ENCODE measurements around the gene BAX.

BAX gene

GRCh38 chr19:48985711-48986110 lies 31.0 kb downstream of the BAX start:
- no peak for DNase-seq (ENCODE audit: low spot score)

GRCh38 chr19:48986211-48986610 lies 31.5 kb downstream of the BAX start:
- no peak for DNase-seq (ENCODE audit: low spot score)

GRCh38 chr19:48987323-48987722 lies 32.6 kb downstream of the BAX start:
- DNase-seq (ENCODE audit: low spot score) = no peak

GRCh38 chr19:48988286-48988685 lies 33.6 kb downstream of the BAX start:
- DNase-seq (ENCODE audit: low spot score) = no peak

GRCh38 chr19:48988860-48989259 lies 34.2 kb downstream of the BAX start:
- DNase-seq (ENCODE audit: low spot score) = no peak

GRCh38 chr19:48989701-48990291 lies 35.1 kb downstream of the BAX start:
- DNase-seq (ENCODE audit: low spot score) = no peak

- DNase-seq (ENCODE audit: low spot score) = no peak
These were observed 35.7 kb downstream of the BAX start for GRCh38 chr19:48990400-48990799.

DNA sequence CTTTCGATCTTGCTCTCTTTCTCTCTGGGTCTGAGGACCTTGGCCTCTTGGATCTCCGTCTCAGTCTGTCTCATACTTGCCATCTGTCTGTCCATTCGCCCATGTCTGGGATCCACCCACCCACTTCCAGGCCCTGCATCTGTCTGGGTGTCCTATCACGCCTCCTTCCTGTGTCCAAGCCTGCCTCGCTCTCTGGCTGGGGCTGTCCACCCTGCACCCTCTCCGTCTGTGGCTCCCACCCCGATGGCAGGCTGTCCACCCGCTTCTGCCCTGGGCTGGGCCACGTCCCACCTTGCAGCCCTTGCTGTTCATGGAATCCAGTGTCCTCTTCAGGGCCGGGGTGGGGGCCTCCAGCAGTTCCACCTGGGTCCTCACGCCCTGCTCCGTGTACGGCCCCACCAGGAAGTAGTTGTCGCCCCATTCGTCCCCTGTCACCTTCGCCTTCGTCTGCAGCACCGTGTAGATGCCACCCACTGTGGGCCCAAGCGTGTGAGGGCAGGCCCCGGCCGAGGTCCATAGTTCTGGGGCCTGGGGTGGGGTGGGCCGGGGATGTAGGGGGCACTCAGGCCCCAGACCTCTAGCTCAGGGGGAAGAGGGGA lies 36.4 kb downstream of the BAX start:
- no peak for DNase-seq (ENCODE audit: low spot score)

DNA sequence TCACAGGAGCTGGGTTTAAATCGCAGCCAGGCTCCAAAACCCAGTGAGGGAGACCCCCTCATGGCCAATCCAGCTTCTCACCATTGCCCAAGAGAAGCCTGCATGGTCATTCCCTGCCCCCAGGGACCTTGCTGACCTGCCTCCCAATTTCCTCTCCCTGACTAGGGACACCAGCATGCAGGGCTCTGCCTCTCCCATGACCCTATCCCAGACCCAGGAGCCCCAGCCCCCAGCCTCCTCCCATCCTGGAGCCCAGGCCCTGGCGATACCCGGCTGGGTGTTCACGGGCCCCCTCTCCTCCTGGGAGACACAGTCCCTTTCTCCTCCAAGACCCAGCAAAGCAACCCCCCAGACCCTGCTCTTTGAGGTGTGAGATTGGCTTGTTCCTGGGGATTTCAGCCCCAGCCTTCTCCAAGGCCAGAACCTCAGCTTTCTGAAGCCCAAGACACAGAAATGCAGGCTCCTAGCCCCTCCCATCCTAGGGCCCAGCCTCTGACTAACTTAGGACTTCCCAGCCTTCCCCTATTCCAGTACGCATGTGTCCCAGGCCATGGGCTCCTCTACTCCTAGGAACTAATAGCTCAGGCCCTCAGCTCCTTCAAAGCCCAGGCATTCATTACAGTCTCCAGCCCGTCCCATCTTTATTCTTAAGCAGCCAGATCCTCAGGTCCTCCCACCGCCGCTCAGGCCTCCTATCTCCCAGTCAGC lies 37.4 kb downstream of the BAX start:
- DNase-seq (ENCODE audit: low spot score) = no peak

- DNase-seq (ENCODE audit: low spot score) = peak; percentile 15
These were observed 38.0 kb downstream of the BAX start for GRCh38 chr19:48992581-48993174.

DNA sequence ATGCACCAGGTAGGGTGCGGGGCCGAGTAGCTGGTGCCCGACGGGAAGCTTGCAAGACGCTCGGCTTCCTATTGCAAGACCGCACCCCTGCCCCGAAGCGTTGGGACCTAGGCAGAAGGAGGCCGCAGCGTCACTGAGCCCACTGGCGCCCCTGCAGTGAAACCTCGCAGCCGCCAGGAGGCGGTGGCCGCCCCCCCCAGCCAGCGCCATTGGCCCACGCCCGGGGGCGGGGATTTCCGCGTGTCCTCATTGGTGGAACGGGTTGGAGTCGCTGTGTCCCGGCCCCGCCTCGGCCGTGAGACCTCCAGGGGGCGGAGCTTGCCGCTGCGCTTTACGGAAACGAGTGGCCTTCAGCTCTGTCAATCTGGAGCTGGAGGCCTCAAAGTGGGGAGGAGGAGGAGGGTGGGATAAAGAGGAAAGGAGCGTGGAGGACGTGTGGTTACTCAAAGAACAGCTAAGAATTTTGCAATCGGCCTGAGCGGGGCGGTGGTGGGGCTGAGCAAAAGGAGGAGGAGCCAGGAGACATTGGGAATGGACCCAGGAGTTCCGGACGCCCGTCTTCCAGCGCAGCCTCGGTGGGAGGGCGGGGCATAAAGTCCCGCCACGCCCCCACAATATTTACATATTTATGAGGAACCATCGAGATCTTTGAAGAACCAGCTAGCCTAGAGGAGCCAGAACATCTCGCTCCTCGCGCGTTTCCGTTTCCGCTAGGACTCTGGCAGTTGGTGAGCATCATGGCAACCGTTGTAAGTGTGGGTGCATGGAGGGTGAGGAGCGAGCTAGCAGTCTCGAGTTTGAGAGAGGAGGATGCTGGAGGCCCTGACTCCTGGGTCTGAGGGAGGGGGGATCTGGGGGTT lies 38.7 kb downstream of the BAX start, which contains the start of the genes GYS1 and RUVBL2:
TSS of gene GYS1 (minus strand) at position 135 of the 860 bp plus-strand sequence. CDS start 197 bp downstream, outside the sequence.
TSS of gene RUVBL2 (plus strand) at position 713 of the 860 bp plus-strand sequence. CDS start at position 738, 25 bp downstream.
- peak; percentile 100 for DNase-seq (ENCODE audit: low spot score)

GRCh38 chr19:48994035-48994386 lies 39.3 kb downstream of the BAX start:
- DNase-seq (ENCODE audit: low spot score) = no peak

GRCh38 chr19:48997972-48998371 lies 43.3 kb downstream of the BAX start:
- peak; percentile 64 for DNase-seq (ENCODE audit: low spot score)

- peak; percentile 58 for DNase-seq (ENCODE audit: low spot score)
These were observed 45.0 kb downstream of the BAX start for GRCh38 chr19:48999481-49000325.

GRCh38 chr19:49004133-49004532 lies 49.5 kb downstream of the BAX start:
- DNase-seq (ENCODE audit: low spot score) = no peak

GRCh38 chr19:49004964-49005614 lies 50.4 kb downstream of the BAX start:
- no peak for DNase-seq (ENCODE audit: low spot score)

DNA sequence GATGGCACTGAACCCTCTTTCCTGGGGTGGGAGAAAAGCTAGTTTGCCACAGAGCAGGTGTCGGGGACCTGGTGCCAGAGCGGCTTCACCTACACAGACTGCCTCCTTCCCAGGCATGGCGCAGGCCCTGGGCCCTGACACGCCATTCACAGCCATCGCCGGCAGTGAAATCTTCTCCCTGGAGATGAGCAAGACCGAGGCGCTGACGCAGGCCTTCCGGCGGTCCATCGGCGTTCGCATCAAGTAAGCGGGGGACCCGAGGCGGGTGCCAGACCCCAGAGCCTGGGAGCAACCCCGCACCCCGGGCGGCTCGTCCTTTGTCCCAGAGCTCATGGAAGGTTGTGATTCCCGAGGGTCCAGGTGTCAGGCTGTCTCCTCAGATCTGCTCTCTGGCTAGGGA lies 52.2 kb downstream of the BAX start:
- no peak for DNase-seq (ENCODE audit: low spot score)

DNA sequence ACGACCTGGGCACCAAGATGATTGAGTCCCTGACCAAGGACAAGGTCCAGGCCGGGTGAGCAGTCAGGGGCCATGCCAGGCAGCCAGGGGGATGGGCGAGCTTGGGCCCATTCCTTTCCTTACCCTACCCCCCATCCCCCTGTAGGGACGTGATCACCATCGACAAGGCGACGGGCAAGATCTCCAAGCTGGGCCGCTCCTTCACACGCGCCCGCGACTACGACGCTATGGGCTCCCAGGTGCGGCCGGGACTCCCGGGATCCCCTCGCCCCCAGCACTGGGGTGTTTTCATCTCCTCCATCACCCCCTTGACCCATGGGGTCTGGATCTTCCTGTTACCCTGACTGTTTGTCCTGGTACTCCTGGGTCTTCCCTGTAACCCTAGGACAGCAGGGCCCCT lies 55.2 kb downstream of the BAX start:
- no peak for DNase-seq (ENCODE audit: low spot score)

GRCh38 chr19:49010453-49010852 lies 55.8 kb downstream of the BAX start:
- no peak for DNase-seq (ENCODE audit: low spot score)

- no peak for DNase-seq (ENCODE audit: low spot score)
These were observed 56.5 kb downstream of the BAX start for GRCh38 chr19:49011194-49011593.

Data from hematopoietic multipotent progenitor cell treated with erythropoietin and hydrocortisone succinate and interleukin-3 and kit ligand, for 15 days (in vitro differentiated cells).